Spleen (tissue), 11 donors: ENCODE data around the gene MBL2. TPM values are rescaled to one million over a fixed set of nuclear protein-coding genes. Genes with fewer than 3 reads are reported as not detected.
A peak's percentile ranks its signal among the peaks of the same experiment; 100 is the strongest.

Source experiments
- DNase-seq: peaks from one replicate; pipeline ENCODE4 v3.0.0-alpha.2; 2020
- H3K27ac ChIP-seq, 8 donors: fragments of 200-600 bp; sonication (generic) in 7 of 8; 1 replicate in 4 of 8; 2 replicates in 4 of 8; pipeline versions ENCODE4 v1.5.0 to v1.8.0; 2016 to 2021; ENCODE audit warnings: inconsistent platforms in 4 of 8, mild to moderate bottlenecking in 4 of 8, moderate library complexity in 1 of 8
- H3K27me3 ChIP-seq, 7 donors: fragments of 200-600 bp; sonication (generic) in 6 of 7; replicated peaks in 1 of 7; 1 replicate in 4 of 7; 2 replicates in 3 of 7; pipeline versions ENCODE4 v1.5.0 to v1.8.0; 2016 to 2021; ENCODE audit warnings: inconsistent platforms in 3 of 7, mild to moderate bottlenecking in 1 of 7
- H3K36me3 ChIP-seq, 6 donors: fragments of 200-600 bp; sonication (generic) in 5 of 6; 1 replicate in 4 of 6; 2 replicates in 2 of 6; pipeline versions ENCODE4 v1.5.0 to v1.8.0; 2016 to 2021; ENCODE audit warnings: inconsistent platforms in 2 of 6
- H3K4me1 ChIP-seq, 6 donors: fragments of 200-600 bp; sonication (generic) in 5 of 6; 1 replicate in 3 of 6; 2 replicates in 3 of 6; pipeline versions ENCODE4 v1.5.0 to v1.8.0; 2016 to 2021; ENCODE audit warnings: inconsistent platforms in 3 of 6
- H3K4me3 ChIP-seq, 8 donors: fragments of 200-600 bp; sonication (generic) in 7 of 8; 1 replicate in 4 of 8; 2 replicates in 4 of 8; pipeline versions ENCODE4 v1.5.0 to v1.8.0; 2016 to 2021; ENCODE audit warnings: inconsistent platforms in 4 of 8, mild to moderate bottlenecking in 4 of 8, moderate library complexity in 2 of 8
- H3K9me3 ChIP-seq, 8 donors: fragments of 200-600 bp; sonication (generic) in 7 of 8; 1 replicate in 4 of 8; 2 replicates in 4 of 8; pipeline versions ENCODE4 v1.5.0 to v1.8.0; 2016 to 2021; ENCODE audit warnings: inconsistent platforms in 4 of 8
- CTCF ChIP-seq, 11 experiments: fragments of 200-600 bp in 7 of 11; fragments of 450-650 bp in 4 of 11; sonication (generic) in 4 of 11; IDR thresholded peaks in 8 of 11; conservative IDR thresholded peaks in 3 of 11; 1 replicate in 7 of 11; 2 replicates in 4 of 11; pipeline versions ENCODE4 v1.4.0 to v1.8.0; 2016 to 2021; ENCODE audit warnings: antibody characterized with exemption in 11 of 11, inconsistent platforms in 4 of 11, mild to moderate bottlenecking in 1 of 11
- POLR2A ChIP-seq, 3 donors: fragments of 450-650 bp; IDR thresholded peaks; one replicate each; pipeline ENCODE4 v1.5.1; 2017; ENCODE audit warnings: antibody characterized with exemption in 3 of 3, mild to moderate bottlenecking in 1 of 3
- POLR2AphosphoS5 ChIP-seq, 3 donors: sonication (generic); formaldehyde crosslinking; IDR thresholded peaks; one replicate each; pipeline ENCODE4 v1.5.1; 2017; ENCODE audit warnings: antibody characterized with exemption in 3 of 3
- WGBS, 5 donors: extraction: QIAGEN DNeasy Blood & Tissue Kit in 3 of 5; methylation state at CpG; one replicate each; pipeline versions ENCODE4 v1.1.5 to v1.1.7; 2013 to 2018; 5-methylcytosine and 5-hydroxymethylcytosine counted together
- intact Hi-C: fragments of 100-400 bp; cut with DNase I; formaldehyde crosslinking; loops from one replicate; pipeline ENCODE4 v1.15.0; 2023; ENCODE audit warnings: low total_unique reads
- polyA plus RNA-seq, 3 donors: library from polyadenylated mRNA; stranded (reverse); fragments of 200-250 nt; gene quantifications; one replicate each; pipeline ENCODE4 v1.2.1, GENCODE V29; 2013
- total RNA-seq, 7 donors: library from RNA; depleted of rRNA in 3 of 7; stranded (reverse); fragments of >200 nt in 3 of 7; fragmentation: NEBNext Ultra II Directional in 4 of 7; extraction: Animal tissue kit (Norgen Biotek cat#: 25700) in 4 of 7; gene quantifications; one replicate each; pipeline versions ENCODE4 v1.1.0 to v1.2.1, GENCODE V29; 2016 to 2021
- donor health status: healthy with polysubstance abuse.
- donor health status: DM: no; HTN: no; CAD: no; lungs with moderate emphysema.
- donor health status: DM: no; HTN: no; CAD: no.
- donor health status: Bipolar disorder and iron deficiency.
- donor health status: healthy.
- donor health status: DM: no; HTN: no; CAD: no.
- donor health status: DM: yes; HTN: yes; CAD: no.

The MBL2 gene
- total and polyA plus RNA-seq, 10 donors, result 0.02 to 0.18 (median 0.11) TPM; not detected in 6

- no peaks in the 10 kb centered on the region for H3K27me3 ChIP-seq
- H3K27ac ChIP-seq, result no peak overlapping the region
- 79 to 93% (median 89%) methylated on average over 2 of the region's 2 CpGs for WGBS, 5 donors
- no peak overlapping the region for H3K4me3 ChIP-seq
- no peak for DNase-seq
- intact Hi-C loops, result no loop called here
- H3K4me1 ChIP-seq, result peaks cover 0 to 9% (median 0%) of the 10 kb centered on the region in 6 donors
- H3K9me3 ChIP-seq, result no peaks in the 10 kb centered on the region
- H3K36me3 ChIP-seq, result no peaks in the 10 kb centered on the region
- no peak for TF ChIP-seq CTCF (IDR thresholded peaks at IDR 0.05 in 8 of 11, conservative IDR thresholded peaks at IDR 0.05 in 3 of 11)
- TF ChIP-seq POLR2A (IDR thresholded peaks at IDR 0.05), result no peak
- no peak for TF ChIP-seq POLR2AphosphoS5 (IDR thresholded peaks at IDR 0.05)
These were observed 2.6 kb downstream of the MBL2 start for GRCh38 chr10:52769966-52770365.

DNA sequence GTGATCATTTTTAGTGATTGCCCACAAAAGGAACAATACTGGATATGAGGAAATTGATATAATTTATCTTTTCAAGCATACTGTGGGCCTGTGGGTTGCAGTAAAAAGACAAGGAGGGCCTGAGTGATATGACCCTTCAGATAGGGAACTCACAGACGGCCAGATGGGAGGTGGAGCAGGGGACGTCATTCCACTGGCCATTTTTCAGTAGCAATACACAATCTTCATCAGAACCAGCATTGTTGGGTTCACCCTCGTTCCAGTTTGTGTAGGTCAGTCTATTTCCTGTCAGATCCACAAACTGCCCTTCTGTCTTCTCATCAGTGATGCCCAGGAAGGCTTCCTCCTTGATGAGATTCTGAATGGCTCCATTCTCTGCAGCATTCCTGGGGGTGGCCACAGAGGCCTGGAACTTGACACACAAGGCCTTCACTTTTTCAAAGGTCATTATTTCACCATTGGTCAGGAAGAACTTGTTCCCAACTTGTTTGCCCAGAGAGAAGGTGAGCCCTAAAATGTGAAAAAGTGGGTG is 4.5 kb downstream of the MBL2 start:
- 47 to 75% (median 64%) methylated on average over 3 of the region's 3 CpGs for WGBS, 5 donors
- DNase-seq, result no peak

GRCh38 chr10:52762088-52762487 is 10.5 kb downstream of the MBL2 start:
- TF ChIP-seq POLR2A (IDR thresholded peaks at IDR 0.05) (no peak), POLR2AphosphoS5 (IDR thresholded peaks at IDR 0.05) (no peak), CTCF (IDR thresholded peaks at IDR 0.05 in 8 of 11, conservative IDR thresholded peaks at IDR 0.05 in 3 of 11) (no peak)
- Histone ChIP-seq H3K4me3 (no peak overlapping the region), H3K27ac (no peak overlapping the region), H3K36me3 (no peaks in the 10 kb centered on the region), H3K27me3 (no peaks in the 10 kb centered on the region), H3K4me1 (peaks cover 0 to 13% (median 3%) of the 10 kb centered on the region in 6 donors), H3K9me3 (no peaks in the 10 kb centered on the region)
- intact Hi-C loops, result no loop called here
- no peak for DNase-seq
- 85 to 96% (median 87%) methylated on average over 5 of the region's 5 CpGs for WGBS, 5 donors

More for the DNA sequence above, 4.5 kb downstream of the MBL2 start:
- H3K36me3 ChIP-seq, result no peaks in the 10 kb centered on the region
- no peaks in the 10 kb centered on the region for H3K27me3 ChIP-seq
- H3K27ac ChIP-seq, result no peak overlapping the region
- no peak for TF ChIP-seq CTCF (IDR thresholded peaks at IDR 0.05 in 8 of 11, conservative IDR thresholded peaks at IDR 0.05 in 3 of 11)
- no peak for TF ChIP-seq POLR2A (IDR thresholded peaks at IDR 0.05)
- no peak for TF ChIP-seq POLR2AphosphoS5 (IDR thresholded peaks at IDR 0.05)
- peaks cover 0 to 8% (median 0%) of the 10 kb centered on the region in 6 donors for H3K4me1 ChIP-seq
- H3K4me3 ChIP-seq, result no peak overlapping the region
- H3K9me3 ChIP-seq, result no peaks in the 10 kb centered on the region
- intact Hi-C loops, result no loop called here

GRCh38 chr10:52759154-52759553 is 13.4 kb downstream of the MBL2 start:
- no peak for DNase-seq
- H3K9me3 ChIP-seq, result no peaks in the 10 kb centered on the region
- TF ChIP-seq POLR2A (IDR thresholded peaks at IDR 0.05) (no peak), CTCF (IDR thresholded peaks at IDR 0.05 in 8 of 11, conservative IDR thresholded peaks at IDR 0.05 in 3 of 11) (no peak), POLR2AphosphoS5 (IDR thresholded peaks at IDR 0.05) (peak in 1 of 3 donors; percentile 58)
- no peaks in the 10 kb centered on the region for H3K36me3 ChIP-seq
- peaks cover 0 to 5% (median 0%) of the 10 kb centered on the region in 7 donors for H3K27me3 ChIP-seq
- H3K27ac ChIP-seq, result no peak overlapping the region
- intact Hi-C loops, result no loop called here
- peaks cover 0 to 18% (median 3%) of the 10 kb centered on the region in 6 donors for H3K4me1 ChIP-seq
- WGBS, 5 donors, result 32 to 52% (median 39%) methylated on average over 3 of the region's 3 CpGs
- H3K4me3 ChIP-seq, result no peak overlapping the region
